Neuronal stem cell (in vitro differentiated cells): Measurements from ENCODE around the gene ZNF438.

Experiments
- DNase-seq: peaks from one replicate; pipeline ENCODE4 v3.0.0-alpha.2; 2013; ENCODE audit warnings: low spot score
- H2AFZ ChIP-seq: one replicate; pipeline ENCODE4 v1.6.1; 2013; ENCODE audit warnings: mild to moderate bottlenecking, low read length, inconsistent platforms
- H2AK5ac ChIP-seq: 2 replicates; pipeline ENCODE4 v1.6.1; 2013; ENCODE audit warnings: low read depth, mild to moderate bottlenecking, inconsistent platforms, low read length, moderate library complexity, mixed read lengths
- H2BK120ac ChIP-seq: 2 replicates; pipeline ENCODE4 v1.6.1; 2013; ENCODE audit warnings: low read depth, mild to moderate bottlenecking, inconsistent platforms, low read length, moderate library complexity, mixed read lengths
- H2BK12ac ChIP-seq: one replicate; pipeline ENCODE4 v1.6.1; 2013; ENCODE audit warnings: low read length, inconsistent platforms
- H2BK15ac ChIP-seq: 2 replicates; pipeline ENCODE4 v1.6.1; 2013; ENCODE audit warnings: mild to moderate bottlenecking, low read length, inconsistent platforms, mixed read lengths
- H2BK5ac ChIP-seq: one replicate; pipeline ENCODE4 v1.6.1; 2013; ENCODE audit warnings: inconsistent platforms, mild to moderate bottlenecking, low read length, moderate library complexity
- H3K14ac ChIP-seq: one replicate; pipeline ENCODE4 v1.6.1; 2013; ENCODE audit warnings: low read length, inconsistent platforms
- H3K18ac ChIP-seq: 2 replicates; pipeline ENCODE4 v1.6.1; 2013; ENCODE audit warnings: low read length, inconsistent platforms
- H3K23ac ChIP-seq: 2 replicates; pipeline ENCODE4 v1.6.1; 2013; ENCODE audit warnings: low read depth, mild to moderate bottlenecking, mixed read lengths, low read length, inconsistent platforms; ENCODE audit not compliant: poor library complexity
- H3K27ac ChIP-seq: replicated peaks from 3 replicates; pipeline ENCODE4 v1.5.1; 2013; ENCODE audit warnings: low read length, inconsistent platforms
- H3K27me3 ChIP-seq, 3 experiments: 2 replicates each; pipeline ENCODE4 v1.6.1; 2013; ENCODE audit warnings: low read length in 3 of 3, mild to moderate bottlenecking in 2 of 3, inconsistent platforms in 1 of 3, low read depth in 1 of 3, mixed read lengths in 1 of 3, moderate library complexity in 1 of 3; ENCODE audit not compliant: control insufficient read depth in 3 of 3, insufficient read depth in 3 of 3
- H3K36me3 ChIP-seq, 2 donors: replicated peaks in 1 of 2; 2 replicates each; pipeline ENCODE4 v1.6.1; 2013; ENCODE audit warnings: low read length in 2 of 2; ENCODE audit not compliant: control insufficient read depth in 2 of 2, insufficient read depth in 2 of 2
- H3K4ac ChIP-seq: 2 replicates; pipeline ENCODE4 v1.6.1; 2013; ENCODE audit warnings: inconsistent platforms, mild to moderate bottlenecking, low read length, moderate library complexity
- H3K4me1 ChIP-seq, 2 donors: 1 replicate in 1 of 2; 2 replicates in 1 of 2; pipeline ENCODE4 v1.6.1; 2013; ENCODE audit warnings: low read length in 2 of 2, low read depth in 1 of 2; ENCODE audit not compliant: control insufficient read depth in 2 of 2, insufficient read depth in 1 of 2
- H3K4me2 ChIP-seq: one replicate; pipeline ENCODE4 v1.6.1; 2013; ENCODE audit warnings: mild to moderate bottlenecking, low read length, inconsistent platforms; ENCODE audit not compliant: insufficient read depth, poor library complexity, severe bottlenecking
- H3K4me3 ChIP-seq, 2 donors: 2 replicates each; pipeline ENCODE4 v1.5.1; 2013; ENCODE audit warnings: low read length in 2 of 2, mild to moderate bottlenecking in 2 of 2, inconsistent platforms in 1 of 2, moderate library complexity in 1 of 2
- H3K79me1 ChIP-seq: one replicate; pipeline ENCODE4 v1.6.1; 2013; ENCODE audit warnings: low read depth, mild to moderate bottlenecking, inconsistent platforms, low read length, moderate library complexity
- H3K9ac ChIP-seq: one replicate; pipeline ENCODE4 v1.6.1; 2013; ENCODE audit warnings: mild to moderate bottlenecking, low read depth, low read length, inconsistent platforms; ENCODE audit not compliant: poor library complexity
- H3K9me3 ChIP-seq, 2 donors: replicated peaks in 1 of 2; 2 replicates each; pipeline versions ENCODE3 to v1.6.1; 2013; ENCODE audit warnings: low read length in 2 of 2, mild to moderate bottlenecking in 2 of 2, inconsistent platforms in 1 of 2, low read depth in 1 of 2, mixed read lengths in 1 of 2, moderate library complexity in 1 of 2; ENCODE audit not compliant: control insufficient read depth in 2 of 2, insufficient read depth in 1 of 2
- H4K8ac ChIP-seq: one replicate; pipeline ENCODE4 v1.6.1; 2013; ENCODE audit warnings: low read depth, mild to moderate bottlenecking, inconsistent platforms, low read length, moderate library complexity
- H4K91ac ChIP-seq: one replicate; pipeline ENCODE4 v1.6.1; 2013; ENCODE audit warnings: low read length, low read depth, mild to moderate bottlenecking, inconsistent platforms; ENCODE audit not compliant: poor library complexity
- WGBS, 2 donors: extraction: QIAGEN DNeasy Blood & Tissue Kit; methylation state at CpG; one replicate each; pipeline ENCODE4 v1.1.7; 2013; ENCODE audit warnings: missing lambda C conversion rate in 2 of 2, mixed read lengths in 1 of 2; ENCODE audit not compliant: insufficient read length in 2 of 2, insufficient replicate concordance in 1 of 2; ENCODE audit errors: extremely low coverage in 2 of 2; 5-methylcytosine and 5-hydroxymethylcytosine counted together

Gene ZNF438

DNA sequence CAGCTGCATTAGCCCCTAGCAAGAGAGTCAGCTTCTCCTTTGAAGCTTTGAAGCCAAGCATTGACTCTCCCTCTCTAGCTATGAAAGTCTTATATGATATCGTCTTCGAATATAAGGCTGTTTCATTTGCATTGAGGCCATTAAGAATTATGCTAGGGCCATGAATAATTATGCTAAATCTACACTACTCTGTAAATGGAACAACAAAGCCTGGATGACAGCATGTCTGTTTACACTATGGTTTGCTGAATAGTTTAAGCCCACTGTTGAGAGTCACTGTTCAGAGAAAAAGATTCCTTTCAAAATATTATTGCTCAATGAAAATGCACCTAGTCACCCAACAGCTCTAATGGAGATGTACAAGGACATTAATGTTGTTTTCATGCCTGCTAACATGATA, 52.8 kb downstream of the ZNF438 start:
- no peak overlapping the region for H3K4me3 ChIP-seq
- no peak overlapping the region for H4K8ac ChIP-seq
- no peak overlapping the region for H3K9ac ChIP-seq
- H3K79me1 ChIP-seq, result no peaks in the 10 kb centered on the region
- H3K18ac ChIP-seq, result no peak overlapping the region
- H3K4me1 ChIP-seq, result peaks cover 0 to 2% of the 10 kb centered on the region in 2 donors
- H3K23ac ChIP-seq, result no peak overlapping the region
- DNase-seq, result no peak
- WGBS, 2 donors, result no CpG with 5 or more reads among the region's 2 CpGs
- H3K27me3 ChIP-seq, result no peaks in the 10 kb centered on the region
- H3K4me2 ChIP-seq, result no peak overlapping the region
- no peak overlapping the region for H2AK5ac ChIP-seq
- no peak overlapping the region for H2AFZ ChIP-seq
- H3K4ac ChIP-seq, result no peak overlapping the region
- no peak overlapping the region for H2BK15ac ChIP-seq
- H4K91ac ChIP-seq, result no peak overlapping the region
- no peak overlapping the region for H3K27ac ChIP-seq
- no peak overlapping the region for H2BK5ac ChIP-seq
- no peak overlapping the region for H2BK12ac ChIP-seq
- H3K36me3 ChIP-seq, result no peaks in the 10 kb centered on the region
- H3K14ac ChIP-seq, result no peak overlapping the region
- peaks cover 2 to 12% of the 10 kb centered on the region in 2 donors for H3K9me3 ChIP-seq
- H2BK120ac ChIP-seq, result no peak overlapping the region

DNA sequence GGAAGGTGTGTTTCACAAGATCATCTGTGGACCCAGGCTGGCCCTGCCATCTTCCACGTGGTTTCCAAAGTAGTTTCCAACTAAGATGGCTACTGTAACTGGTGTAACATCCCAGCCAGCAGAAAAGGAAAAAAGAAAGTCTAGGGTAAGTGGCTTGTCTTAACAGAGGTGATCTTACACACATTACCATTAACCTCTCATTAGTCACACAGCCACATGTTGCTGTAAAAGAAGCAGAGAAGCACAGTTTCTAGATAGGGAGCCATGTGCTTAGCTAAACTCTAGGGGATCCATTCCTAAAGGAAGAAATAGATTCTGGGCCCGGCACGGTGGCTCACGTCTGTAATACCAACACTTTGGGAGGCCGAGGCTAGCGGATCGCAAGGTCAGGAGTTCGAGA, 54.3 kb downstream of the ZNF438 start:
- no peak overlapping the region for H2BK12ac ChIP-seq
- H3K9ac ChIP-seq, result no peak overlapping the region
- no peak overlapping the region for H3K4ac ChIP-seq
- no peak overlapping the region for H2BK5ac ChIP-seq
- no peak overlapping the region for H3K4me3 ChIP-seq
- H2BK120ac ChIP-seq, result no peak overlapping the region
- peaks cover 0 to 3% of the 10 kb centered on the region in 2 donors for H3K4me1 ChIP-seq
- H4K8ac ChIP-seq, result no peak overlapping the region
- no peaks in the 10 kb centered on the region for H3K79me1 ChIP-seq
- no peak overlapping the region for H3K23ac ChIP-seq
- no peak overlapping the region for H4K91ac ChIP-seq
- no peak for DNase-seq
- no CpG with 5 or more reads among the region's 8 CpGs for WGBS, 2 donors
- no peak overlapping the region for H3K27ac ChIP-seq
- H3K36me3 ChIP-seq, result no peaks in the 10 kb centered on the region
- H3K4me2 ChIP-seq, result no peak overlapping the region
- H2AFZ ChIP-seq, result no peak overlapping the region
- H3K14ac ChIP-seq, result no peak overlapping the region
- H3K27me3 ChIP-seq, result no peaks in the 10 kb centered on the region
- no peak overlapping the region for H2AK5ac ChIP-seq
- peaks cover 2 to 9% of the 10 kb centered on the region in 2 donors for H3K9me3 ChIP-seq
- H3K18ac ChIP-seq, result no peak overlapping the region
- no peak overlapping the region for H2BK15ac ChIP-seq

GRCh38 chr10:30974773-30975415, 56.8 kb downstream of the ZNF438 start:
- no peak overlapping the region for H4K8ac ChIP-seq
- no peak overlapping the region for H3K4me2 ChIP-seq
- H2AFZ ChIP-seq, result no peak overlapping the region
- H3K4me1 ChIP-seq, result peaks cover 0 to 3% of the 10 kb centered on the region in 2 donors
- WGBS, 2 donors, result no CpG with 5 or more reads among the region's 1 CpG
- no peak overlapping the region for H3K9ac ChIP-seq
- H3K14ac ChIP-seq, result no peak overlapping the region
- no peak for DNase-seq
- no peak overlapping the region for H3K18ac ChIP-seq
- H3K4ac ChIP-seq, result no peak overlapping the region
- no peak overlapping the region for H3K27ac ChIP-seq
- peaks cover 1 to 9% of the 10 kb centered on the region in 2 donors for H3K9me3 ChIP-seq
- H3K4me3 ChIP-seq, result no peak overlapping the region
- no peaks in the 10 kb centered on the region for H3K79me1 ChIP-seq
- no peak overlapping the region for H4K91ac ChIP-seq
- no peaks in the 10 kb centered on the region for H3K36me3 ChIP-seq
- H2BK15ac ChIP-seq, result no peak overlapping the region
- no peak overlapping the region for H2BK5ac ChIP-seq
- H2BK12ac ChIP-seq, result no peak overlapping the region
- no peak overlapping the region for H2AK5ac ChIP-seq
- H2BK120ac ChIP-seq, result no peak overlapping the region
- no peaks in the 10 kb centered on the region for H3K27me3 ChIP-seq
- H3K23ac ChIP-seq, result no peak overlapping the region

DNA sequence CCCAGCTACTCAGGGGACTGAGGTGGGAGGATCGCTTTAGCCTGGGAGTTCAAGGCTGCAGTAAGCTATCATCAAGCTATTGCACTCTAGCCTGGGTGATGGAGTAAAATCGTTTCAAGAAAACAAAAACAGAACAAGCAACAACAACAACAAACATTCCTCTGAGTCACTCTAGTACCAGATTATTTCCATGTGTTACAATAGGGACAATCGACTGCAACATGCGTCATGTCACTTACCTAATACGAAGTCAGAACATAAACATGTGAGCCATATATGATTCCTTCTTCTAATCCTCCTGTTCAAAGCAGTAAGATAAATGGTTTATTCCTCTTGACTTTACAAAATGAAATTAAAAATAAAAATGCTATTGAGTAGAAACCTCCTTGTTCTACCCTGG, 57.3 kb downstream of the ZNF438 start:
- no peak overlapping the region for H3K27ac ChIP-seq
- no peak overlapping the region for H3K4me3 ChIP-seq
- H2BK5ac ChIP-seq, result no peak overlapping the region
- no peak overlapping the region for H3K14ac ChIP-seq
- H3K18ac ChIP-seq, result no peak overlapping the region
- H3K9me3 ChIP-seq, result peaks cover 0 to 5% of the 10 kb centered on the region in 2 donors
- DNase-seq, result no peak
- H3K36me3 ChIP-seq, result no peaks in the 10 kb centered on the region
- no peak overlapping the region for H2AFZ ChIP-seq
- no CpG with 5 or more reads among the region's 5 CpGs for WGBS, 2 donors
- no peak overlapping the region for H3K9ac ChIP-seq
- H4K91ac ChIP-seq, result no peak overlapping the region
- no peak overlapping the region for H2BK15ac ChIP-seq
- H3K23ac ChIP-seq, result no peak overlapping the region
- H3K4me2 ChIP-seq, result no peak overlapping the region
- H2AK5ac ChIP-seq, result no peak overlapping the region
- H3K4ac ChIP-seq, result no peak overlapping the region
- H3K27me3 ChIP-seq, result no peaks in the 10 kb centered on the region
- no peak overlapping the region for H4K8ac ChIP-seq
- H2BK12ac ChIP-seq, result no peak overlapping the region
- no peak overlapping the region for H2BK120ac ChIP-seq
- peaks cover 0 to 3% of the 10 kb centered on the region in 2 donors for H3K4me1 ChIP-seq
- no peaks in the 10 kb centered on the region for H3K79me1 ChIP-seq
